ENCODE data around the gene ZNF2. TPM values are rescaled to one million over a fixed set of nuclear protein-coding genes. Genes with fewer than 3 reads are reported as not detected.

ZNF2 gene
- total RNA-seq, 1 experiment from 2014 or later = 5.6 TPM

DNA sequence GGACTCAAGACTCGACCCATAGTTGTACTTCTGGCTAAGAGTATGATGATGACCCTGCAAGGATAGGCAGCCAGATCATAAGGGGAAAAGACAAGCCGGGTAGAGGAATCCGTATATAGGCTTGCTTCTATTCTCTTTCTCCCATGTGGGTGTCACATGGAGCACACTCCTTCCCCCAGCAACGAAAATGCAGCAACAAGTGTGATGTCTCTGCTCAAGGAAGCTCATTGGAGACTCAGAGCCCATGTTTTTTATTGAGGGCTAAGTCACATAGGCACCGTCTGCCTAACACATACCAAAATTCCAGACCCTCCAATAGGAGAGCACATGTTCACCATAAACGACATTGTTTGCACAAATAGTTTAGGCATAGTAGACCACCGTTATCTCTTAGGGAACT is 6.3 kb downstream of the ZNF2 start:
- POLR2A ChIA-PET = no interaction called here
- intact Hi-C loops (cut with micrococcal nuclease; ENCODE audit: unreplicated experiment) = no loop called here
- TF ChIP-seq POLR2AphosphoS5 (IDR thresholded peaks at IDR 0.05; ENCODE audit: low read depth, low read length) = no peak
- no peak for TF ChIP-seq SIN3A (IDR thresholded peaks at IDR 0.05; ENCODE audit: borderline replicate concordance, insufficient read depth, low read depth, low read length)
- TF ChIP-seq, protein P1, sequence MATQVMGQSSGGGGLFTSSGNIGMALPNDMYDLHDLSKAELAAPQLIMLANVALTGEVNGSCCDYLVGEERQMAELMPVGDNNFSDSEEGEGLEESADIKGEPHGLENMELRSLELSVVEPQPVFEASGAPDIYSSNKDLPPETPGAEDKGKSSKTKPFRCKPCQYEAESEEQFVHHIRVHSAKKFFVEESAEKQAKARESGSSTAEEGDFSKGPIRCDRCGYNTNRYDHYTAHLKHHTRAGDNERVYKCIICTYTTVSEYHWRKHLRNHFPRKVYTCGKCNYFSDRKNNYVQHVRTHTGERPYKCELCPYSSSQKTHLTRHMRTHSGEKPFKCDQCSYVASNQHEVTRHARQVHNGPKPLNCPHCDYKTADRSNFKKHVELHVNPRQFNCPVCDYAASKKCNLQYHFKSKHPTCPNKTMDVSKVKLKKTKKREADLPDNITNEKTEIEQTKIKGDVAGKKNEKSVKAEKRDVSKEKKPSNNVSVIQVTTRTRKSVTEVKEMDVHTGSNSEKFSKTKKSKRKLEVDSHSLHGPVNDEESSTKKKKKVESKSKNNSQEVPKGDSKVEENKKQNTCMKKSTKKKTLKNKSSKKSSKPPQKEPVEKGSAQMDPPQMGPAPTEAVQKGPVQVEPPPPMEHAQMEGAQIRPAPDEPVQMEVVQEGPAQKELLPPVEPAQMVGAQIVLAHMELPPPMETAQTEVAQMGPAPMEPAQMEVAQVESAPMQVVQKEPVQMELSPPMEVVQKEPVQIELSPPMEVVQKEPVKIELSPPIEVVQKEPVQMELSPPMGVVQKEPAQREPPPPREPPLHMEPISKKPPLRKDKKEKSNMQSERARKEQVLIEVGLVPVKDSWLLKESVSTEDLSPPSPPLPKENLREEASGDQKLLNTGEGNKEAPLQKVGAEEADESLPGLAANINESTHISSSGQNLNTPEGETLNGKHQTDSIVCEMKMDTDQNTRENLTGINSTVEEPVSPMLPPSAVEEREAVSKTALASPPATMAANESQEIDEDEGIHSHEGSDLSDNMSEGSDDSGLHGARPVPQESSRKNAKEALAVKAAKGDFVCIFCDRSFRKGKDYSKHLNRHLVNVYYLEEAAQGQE (IDR thresholded peaks at IDR 0.05; ENCODE audit: insufficient read depth in 1 of 2, low read depth in 2 of 2, low read length in 1 of 2) = no peak
- TF ChIP-seq TCF7L2 (IDR thresholded peaks at IDR 0.05; ENCODE audit: low read depth, low read length) = no peak
- TF ChIP-seq, protein P2, sequence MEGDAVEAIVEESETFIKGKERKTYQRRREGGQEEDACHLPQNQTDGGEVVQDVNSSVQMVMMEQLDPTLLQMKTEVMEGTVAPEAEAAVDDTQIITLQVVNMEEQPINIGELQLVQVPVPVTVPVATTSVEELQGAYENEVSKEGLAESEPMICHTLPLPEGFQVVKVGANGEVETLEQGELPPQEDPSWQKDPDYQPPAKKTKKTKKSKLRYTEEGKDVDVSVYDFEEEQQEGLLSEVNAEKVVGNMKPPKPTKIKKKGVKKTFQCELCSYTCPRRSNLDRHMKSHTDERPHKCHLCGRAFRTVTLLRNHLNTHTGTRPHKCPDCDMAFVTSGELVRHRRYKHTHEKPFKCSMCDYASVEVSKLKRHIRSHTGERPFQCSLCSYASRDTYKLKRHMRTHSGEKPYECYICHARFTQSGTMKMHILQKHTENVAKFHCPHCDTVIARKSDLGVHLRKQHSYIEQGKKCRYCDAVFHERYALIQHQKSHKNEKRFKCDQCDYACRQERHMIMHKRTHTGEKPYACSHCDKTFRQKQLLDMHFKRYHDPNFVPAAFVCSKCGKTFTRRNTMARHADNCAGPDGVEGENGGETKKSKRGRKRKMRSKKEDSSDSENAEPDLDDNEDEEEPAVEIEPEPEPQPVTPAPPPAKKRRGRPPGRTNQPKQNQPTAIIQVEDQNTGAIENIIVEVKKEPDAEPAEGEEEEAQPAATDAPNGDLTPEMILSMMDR (IDR thresholded peaks at IDR 0.05) = no peak
- in situ Hi-C loops (cut with HindIII; ENCODE audit: low pct_unique_long_range_greater_than_20kb, low sequenced_read_pairs) = no loop called here
- CTCF ChIA-PET = no interaction called here
- Histone ChIP-seq H3K27me3 (ENCODE audit: control insufficient read depth, insufficient read depth, low read length) (no peaks in the 10 kb centered on the region), H3K27ac (ENCODE audit: low read length) (no peak overlapping the region), H3K4me3 (ENCODE audit: low read depth in 2 of 2, low read length in 2 of 2) (no peak overlapping the region), H3K36me3 (ENCODE audit: control insufficient read depth, insufficient read depth, low read length) (no peaks in the 10 kb centered on the region), H3K4me1 (ENCODE audit: control insufficient read depth, insufficient read depth, low read length) (no peaks in the 10 kb centered on the region), H3K9me3 (ENCODE audit: control insufficient read depth, insufficient read depth, low read depth, low read length) (no peaks in the 10 kb centered on the region)
- BruUV-seq (replicated peaks) = no TSS peak
- ATAC-seq = no peak
- DNase-seq (ENCODE audit: low read depth, low spot score) = no peak

DNA sequence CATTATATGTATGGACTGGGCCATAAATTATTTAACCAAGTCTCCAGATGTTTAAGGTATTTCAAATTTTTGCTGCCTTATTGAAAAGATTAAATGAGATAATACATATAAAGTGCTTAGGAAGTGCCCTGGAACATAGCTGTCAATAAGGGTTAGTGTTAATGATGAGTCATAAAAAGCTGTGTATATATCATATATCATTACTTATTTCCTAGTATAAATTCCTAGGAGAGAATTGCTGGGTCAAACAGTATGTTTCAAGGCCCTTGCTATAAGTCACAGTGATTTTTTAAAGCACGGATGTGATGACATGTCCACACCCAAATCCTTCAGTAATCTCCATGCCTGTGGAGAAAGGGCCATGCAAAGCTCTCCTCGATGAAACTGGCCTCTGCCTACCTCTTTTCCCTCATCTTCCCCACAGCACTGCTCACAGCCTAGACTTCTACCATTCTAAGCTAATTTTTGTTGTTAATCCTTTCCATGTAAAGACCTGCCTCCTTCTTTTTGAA is 8.5 kb downstream of the ZNF2 start:
- no peak for ATAC-seq

More for the DNA sequence above, 8.5 kb downstream of the ZNF2 start:
- no peaks in the 10 kb centered on the region for H3K27me3 ChIP-seq (ENCODE audit: control insufficient read depth, insufficient read depth, low read length)
- POLR2A ChIA-PET = no interaction called here
- CTCF ChIA-PET = no interaction called here
- H3K27ac ChIP-seq (ENCODE audit: low read length) = no peak overlapping the region
- no peak overlapping the region for H3K4me3 ChIP-seq (ENCODE audit: low read depth in 2 of 2, low read length in 2 of 2)
- in situ Hi-C loops (cut with HindIII; ENCODE audit: low pct_unique_long_range_greater_than_20kb, low sequenced_read_pairs) (no loop called here), intact Hi-C loops (cut with micrococcal nuclease; ENCODE audit: unreplicated experiment) (no loop called here)
- H3K36me3 ChIP-seq (ENCODE audit: control insufficient read depth, insufficient read depth, low read length) = no peaks in the 10 kb centered on the region
- BruUV-seq (replicated peaks) = no TSS peak
- H3K4me1 ChIP-seq (ENCODE audit: control insufficient read depth, insufficient read depth, low read length) = no peaks in the 10 kb centered on the region
- TF ChIP-seq, protein P1 (IDR thresholded peaks at IDR 0.05; ENCODE audit: insufficient read depth in 1 of 2, low read depth in 2 of 2, low read length in 1 of 2) = no peak
- no peak for TF ChIP-seq TCF7L2 (IDR thresholded peaks at IDR 0.05; ENCODE audit: low read depth, low read length)
- TF ChIP-seq SIN3A (IDR thresholded peaks at IDR 0.05; ENCODE audit: borderline replicate concordance, insufficient read depth, low read depth, low read length) = no peak
- TF ChIP-seq POLR2AphosphoS5 (IDR thresholded peaks at IDR 0.05; ENCODE audit: low read depth, low read length) = no peak
- TF ChIP-seq, protein P2 (IDR thresholded peaks at IDR 0.05) = no peak
- no peak for DNase-seq (ENCODE audit: low read depth, low spot score)
- H3K9me3 ChIP-seq (ENCODE audit: control insufficient read depth, insufficient read depth, low read depth, low read length) = no peaks in the 10 kb centered on the region
